Measurements from ENCODE around the gene ZFYVE9. TPM values are rescaled to one million over a fixed set of nuclear protein-coding genes. Genes with fewer than 3 reads are reported as not detected.

ZFYVE9 gene
- total RNA-seq, 1 experiment from 2014 or later, result 28.4 TPM

GRCh38 chr1:52209429-52209828 is 67.5 kb downstream of the ZFYVE9 start:
- Histone ChIP-seq H3K79me1 (ENCODE audit: insufficient read depth, low read depth, low read length, poor library complexity, severe bottlenecking) (no peaks in the 10 kb centered on the region), H3K23me2 (ENCODE audit: insufficient read length, low read depth, low read length, poor library complexity, severe bottlenecking) (no peaks in the 10 kb centered on the region), H2AFZ (ENCODE audit: low read length) (no peak overlapping the region), H2AK5ac (ENCODE audit: insufficient read length, low read length) (no peak overlapping the region), H4K8ac (replicated peaks; ENCODE audit: insufficient read length, low read depth, low read length) (no peak overlapping the region), H4K5ac (ENCODE audit: insufficient read length, low read depth, low read length) (no peak overlapping the region), H2BK15ac (ENCODE audit: low read depth, low read length) (no peak overlapping the region), H2BK20ac (ENCODE audit: low read depth, low read length, poor library complexity, severe bottlenecking) (no peak overlapping the region), H3T11ph (ENCODE audit: low read length) (no peak overlapping the region), H2BK5ac (ENCODE audit: insufficient read length, low read length) (no peak overlapping the region), H3K27me3 (ENCODE audit: insufficient read depth, low read length) (no peaks in the 10 kb centered on the region), H3K9ac (ENCODE audit: extremely low read depth, insufficient read length, low read length) (no peak overlapping the region), H3K9me3 (ENCODE audit: control insufficient read depth, low read depth, low read length) (no peaks in the 10 kb centered on the region), H2BK120ac (ENCODE audit: low read depth, low read length, poor library complexity, severe bottlenecking) (no peak overlapping the region), H4K91ac (ENCODE audit: insufficient read length, low read depth, low read length) (no peak overlapping the region), H3K4me1 (ENCODE audit: insufficient read depth, low read length) (no peaks in the 10 kb centered on the region), H3K79me2 (ENCODE audit: insufficient read depth, low read length) (no peaks in the 10 kb centered on the region; the same call in 1 of the 2 replicates), H3K23ac (ENCODE audit: insufficient read length, low read depth, low read length) (no peak overlapping the region), H3K18ac (ENCODE audit: insufficient read length, low read depth, low read length) (no peak overlapping the region), H3K4ac (ENCODE audit: low read depth, low read length) (no peak overlapping the region), H3K56ac (ENCODE audit: insufficient read length, low read depth, low read length) (no peak overlapping the region), H4K20me1 (ENCODE audit: control insufficient read depth, insufficient read depth, insufficient read length) (no peaks in the 10 kb centered on the region), H3K4me2 (ENCODE audit: insufficient read depth, insufficient read length, low read length) (no peak overlapping the region), H3K14ac (ENCODE audit: insufficient read depth, low read length) (no peak overlapping the region), H2BK12ac (ENCODE audit: insufficient read length, low read depth, low read length) (no peak overlapping the region), H3K27ac (ENCODE audit: insufficient read length, low read depth, low read length) (no peak overlapping the region)
- H3K9me3 Mint-ChIP-seq, result no peaks in the 10 kb centered on the region
- TF ChIP-seq CTCF (conservative IDR thresholded peaks at IDR 0.05), result no peak
- WGBS (ENCODE audit: extremely low coverage, insufficient read length, low lambda C conversion rate), result no CpG with 5 or more reads among the region's 2 CpGs
- H3K27me3 Mint-ChIP-seq (ENCODE audit: low read depth), result no peaks in the 10 kb centered on the region
- no peak overlapping the region for H3K27ac Mint-ChIP-seq
- no peak for DNase-seq
- H3K4me1 Mint-ChIP-seq, result no peaks in the 10 kb centered on the region
- H3K4me3 Mint-ChIP-seq, result no peak overlapping the region
- H3K36me3 Mint-ChIP-seq (ENCODE audit: insufficient read depth in 1 of 3, low read depth in 3 of 3), result no peaks in the 10 kb centered on the region
